Melanocyte of skin (primary cell): ENCODE results near the gene OSBPL9. TPM values are rescaled to one million over a fixed set of nuclear protein-coding genes. Genes with fewer than 3 reads are reported as not detected.

Experiments
- small RNA-seq, 2 donors: library from RNA; depleted of rRNA; stranded (forward); fragments of <200 nt; gene quantifications; one replicate each; pipeline ENCODE3, GENCODE V24; 2012
- total RNA-seq, 2 donors: library from RNA; depleted of rRNA; stranded (reverse); fragments of >200 nt; gene quantifications; 2 replicates each; pipeline ENCODE4 v1.2.3, GENCODE V29; 2012

The OSBPL9 gene, protein sequence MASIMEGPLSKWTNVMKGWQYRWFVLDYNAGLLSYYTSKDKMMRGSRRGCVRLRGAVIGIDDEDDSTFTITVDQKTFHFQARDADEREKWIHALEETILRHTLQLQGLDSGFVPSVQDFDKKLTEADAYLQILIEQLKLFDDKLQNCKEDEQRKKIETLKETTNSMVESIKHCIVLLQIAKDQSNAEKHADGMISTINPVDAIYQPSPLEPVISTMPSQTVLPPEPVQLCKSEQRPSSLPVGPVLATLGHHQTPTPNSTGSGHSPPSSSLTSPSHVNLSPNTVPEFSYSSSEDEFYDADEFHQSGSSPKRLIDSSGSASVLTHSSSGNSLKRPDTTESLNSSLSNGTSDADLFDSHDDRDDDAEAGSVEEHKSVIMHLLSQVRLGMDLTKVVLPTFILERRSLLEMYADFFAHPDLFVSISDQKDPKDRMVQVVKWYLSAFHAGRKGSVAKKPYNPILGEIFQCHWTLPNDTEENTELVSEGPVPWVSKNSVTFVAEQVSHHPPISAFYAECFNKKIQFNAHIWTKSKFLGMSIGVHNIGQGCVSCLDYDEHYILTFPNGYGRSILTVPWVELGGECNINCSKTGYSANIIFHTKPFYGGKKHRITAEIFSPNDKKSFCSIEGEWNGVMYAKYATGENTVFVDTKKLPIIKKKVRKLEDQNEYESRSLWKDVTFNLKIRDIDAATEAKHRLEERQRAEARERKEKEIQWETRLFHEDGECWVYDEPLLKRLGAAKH
- 100 to 1,000 TPM; 145 to 152 TPM for total RNA-seq

DNA sequence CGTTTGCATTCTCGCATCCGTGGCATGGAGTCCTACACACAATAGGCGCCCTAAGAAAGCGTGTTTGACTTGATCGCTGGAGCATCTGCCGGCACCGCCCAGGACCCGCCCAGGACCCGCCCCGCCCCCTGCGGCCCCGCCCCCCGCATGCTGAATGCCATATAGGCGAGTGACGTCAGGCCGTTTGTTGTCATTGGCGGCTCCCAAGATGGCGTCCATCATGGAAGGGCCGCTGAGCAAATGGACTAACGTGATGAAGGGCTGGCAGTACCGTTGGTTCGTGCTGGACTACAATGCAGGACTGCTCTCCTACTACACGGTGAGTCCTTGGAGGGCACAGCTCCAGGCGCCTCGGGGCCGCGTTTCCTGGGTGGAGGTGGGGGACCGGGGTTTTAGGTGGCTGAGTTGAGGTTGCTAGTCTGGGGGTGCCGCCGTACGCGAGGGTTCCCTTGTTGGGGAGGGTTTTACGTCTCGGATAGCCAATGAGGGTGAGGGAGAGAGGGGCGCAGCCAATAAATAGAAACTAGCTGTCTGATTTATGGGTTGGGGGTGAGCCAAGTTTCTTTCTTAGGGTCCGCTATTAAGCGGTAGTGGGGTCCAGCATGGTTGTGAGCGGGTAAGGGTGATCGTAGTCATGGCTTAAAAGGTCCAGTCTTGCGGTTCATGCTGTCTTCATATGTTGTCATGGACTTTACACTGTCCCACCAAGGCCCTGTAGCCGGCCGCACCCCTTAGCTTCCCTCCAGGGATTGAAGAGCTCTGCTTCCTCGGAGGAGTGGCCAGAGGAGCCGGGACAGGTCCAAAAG lies at the start of gene OSBPL9:
TSS of gene OSBPL9 (plus strand) at position 190 of the 806 bp plus-strand sequence. CDS start at position 209, 19 bp downstream.

Small RNAs within 50 kb of the gene (small RNA-seq; reads per million reads assigned to genes)
- gene AL050343.2 (0 reads per million in 2 donors), gene RF00568 (0 reads per million in 2 donors)

Other genes with a start within 250 kb of the OSBPL9 start
- gene EPS15, start 97.8 kb upstream of the OSBPL9 start, total RNA-seq, result 100 to 1,000 TPM in 1 of 2 donors, 10 to 100 TPM in 1; 83.9 to 188 TPM